ENCODE results near the gene RRN3.
"Not testable (repeated sequence)": the region's sequence is repeated elsewhere in the genome, so short reads cannot be mapped to it uniquely, and the experiment has no call there.

DNA sequence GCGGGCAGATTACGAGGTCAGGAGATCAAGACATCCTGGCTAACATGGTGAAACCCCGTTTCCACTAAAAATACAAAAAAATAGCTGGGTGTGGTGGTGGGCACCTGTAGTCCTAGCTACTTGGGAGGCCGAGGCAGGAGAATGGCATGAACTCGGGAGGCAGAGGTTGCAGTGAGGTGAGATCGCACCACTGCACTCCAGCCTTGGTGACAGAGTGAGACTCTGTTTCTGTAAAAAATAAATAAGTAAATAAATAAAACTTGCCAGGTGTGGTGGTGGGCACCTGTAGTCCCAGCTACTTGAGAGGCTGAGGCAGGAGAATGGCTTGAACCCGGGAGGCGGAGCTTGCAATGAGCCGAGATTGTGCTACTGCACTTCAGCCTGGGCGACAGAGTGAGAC, 81.1 kb downstream of the RRN3 start:
- TF ChIP-seq POLR2A (IDR thresholded peaks at IDR 0.05; ENCODE audit: low read depth, low read length); POLR2AphosphoS5 (IDR thresholded peaks at IDR 0.05; ENCODE audit: low read depth, low read length); TAF1 (IDR thresholded peaks at IDR 0.05; ENCODE audit: low read depth, low read length); PAX5 (IDR thresholded peaks at IDR 0.05; ENCODE audit: insufficient read depth, low read length, severe bottlenecking); POU2F2 (IDR thresholded peaks at IDR 0.05; ENCODE audit: low read depth, low read length): not testable (repeated sequence)

Measured in GM12891 (cell line).